ENCODE data around the gene HSDL1. TPM values are rescaled to one million over a fixed set of nuclear protein-coding genes. Genes with fewer than 3 reads are reported as not detected.

Gene HSDL1
- total RNA-seq, 1 donor from 2014 or later: 81.7 TPM

GRCh38 chr16:84159800-84160199 is 14.8 kb upstream of the HSDL1 start:
- Mint-ChIP-seq H3K27me3 (ENCODE audit: unreplicated experiment) (no peaks in the 10 kb centered on the region), H3K4me1 (ENCODE audit: low read depth, unreplicated experiment) (no peaks in the 10 kb centered on the region), H3K36me3 (ENCODE audit: unreplicated experiment) (no peaks in the 10 kb centered on the region), H3K9me3 (ENCODE audit: unreplicated experiment) (no peaks in the 10 kb centered on the region), H3K4me3 (ENCODE audit: unreplicated experiment) (no peak overlapping the region), H3K27ac (ENCODE audit: unreplicated experiment) (no peak overlapping the region)
- no peak for DNase-seq
- no peak for TF ChIP-seq CTCF (IDR thresholded peaks at IDR 0.05; ENCODE audit: partially characterized antibody, unreplicated experiment)

- no peak for DNase-seq
- Mint-ChIP-seq H3K36me3 (ENCODE audit: unreplicated experiment) (no peaks in the 10 kb centered on the region), H3K27ac (ENCODE audit: unreplicated experiment) (no peak overlapping the region), H3K4me1 (ENCODE audit: low read depth, unreplicated experiment) (peaks cover 4% of the 10 kb centered on the region), H3K9me3 (ENCODE audit: unreplicated experiment) (no peaks in the 10 kb centered on the region), H3K27me3 (ENCODE audit: unreplicated experiment) (no peaks in the 10 kb centered on the region), H3K4me3 (ENCODE audit: unreplicated experiment) (no peak overlapping the region)
- TF ChIP-seq CTCF (IDR thresholded peaks at IDR 0.05; ENCODE audit: partially characterized antibody, unreplicated experiment): no peak
Measured at GRCh38 chr16:84159007-84159406, 14.0 kb upstream of the HSDL1 start.

GRCh38 chr16:84156342-84156784 is 11.4 kb upstream of the HSDL1 start:
- TF ChIP-seq CTCF (IDR thresholded peaks at IDR 0.05; ENCODE audit: partially characterized antibody, unreplicated experiment): no peak
- no peaks in the 10 kb centered on the region for H3K27me3 Mint-ChIP-seq (ENCODE audit: unreplicated experiment)

GRCh38 chr16:84155771-84156170 is 10.8 kb upstream of the HSDL1 start:
- H3K4me1 Mint-ChIP-seq (ENCODE audit: low read depth, unreplicated experiment): peaks cover 4% of the 10 kb centered on the region
- H3K27me3 Mint-ChIP-seq (ENCODE audit: unreplicated experiment): no peaks in the 10 kb centered on the region
- H3K27ac Mint-ChIP-seq (ENCODE audit: unreplicated experiment): no peak overlapping the region
- no peak for DNase-seq
- H3K36me3 Mint-ChIP-seq (ENCODE audit: unreplicated experiment): no peaks in the 10 kb centered on the region
- no peak for TF ChIP-seq CTCF (IDR thresholded peaks at IDR 0.05; ENCODE audit: partially characterized antibody, unreplicated experiment)
- H3K4me3 Mint-ChIP-seq (ENCODE audit: unreplicated experiment): no peak overlapping the region
- no peaks in the 10 kb centered on the region for H3K9me3 Mint-ChIP-seq (ENCODE audit: unreplicated experiment)

More at GRCh38 chr16:84156342-84156784, 11.4 kb upstream of the HSDL1 start:
- Mint-ChIP-seq H3K4me3 (ENCODE audit: unreplicated experiment) (no peak overlapping the region), H3K36me3 (ENCODE audit: unreplicated experiment) (no peaks in the 10 kb centered on the region), H3K4me1 (ENCODE audit: low read depth, unreplicated experiment) (peaks cover 4% of the 10 kb centered on the region), H3K9me3 (ENCODE audit: unreplicated experiment) (no peaks in the 10 kb centered on the region), H3K27ac (ENCODE audit: unreplicated experiment) (no peak overlapping the region)
- DNase-seq: no peak

- Mint-ChIP-seq H3K27ac (ENCODE audit: unreplicated experiment) (no peak overlapping the region), H3K4me1 (ENCODE audit: low read depth, unreplicated experiment) (peaks cover 4% of the 10 kb centered on the region)
- no peak for TF ChIP-seq CTCF (IDR thresholded peaks at IDR 0.05; ENCODE audit: partially characterized antibody, unreplicated experiment)
Measured at GRCh38 chr16:84155226-84155625, 10.2 kb upstream of the HSDL1 start.

More at GRCh38 chr16:84155226-84155625, 10.2 kb upstream of the HSDL1 start:
- Mint-ChIP-seq H3K9me3 (ENCODE audit: unreplicated experiment) (no peaks in the 10 kb centered on the region), H3K4me3 (ENCODE audit: unreplicated experiment) (no peak overlapping the region), H3K36me3 (ENCODE audit: unreplicated experiment) (no peaks in the 10 kb centered on the region), H3K27me3 (ENCODE audit: unreplicated experiment) (no peaks in the 10 kb centered on the region)
- no peak for DNase-seq

All from glutamatergic neuron (in vitro differentiated cells).